NOMO-1 treated with DMSO at 0.1 percent for 48 hours (cell line): ENCODE results near the gene SPA17.

Experiments used
- DNase-seq: peaks from one replicate; lab custom pipeline; 2025; ENCODE audit not compliant: unreplicated experiment; lab: John Stamatoyannopoulos, UW

Gene SPA17

GRCh38 chr11:124722176-124722575 is 48.5 kb downstream of the SPA17 start:
- DNase-seq: no peak

GRCh38 chr11:124724979-124725718 is 51.4 kb downstream of the SPA17 start:
- peak; percentile 44 for DNase-seq

- no peak for DNase-seq
Measured at GRCh38 chr11:124725719-124726105, 52.0 kb downstream of the SPA17 start.

GRCh38 chr11:124727474-124727873 is 53.8 kb downstream of the SPA17 start:
- DNase-seq: no peak

GRCh38 chr11:124728134-124728533 is 54.4 kb downstream of the SPA17 start:
- no peak for DNase-seq

- DNase-seq: no peak
Measured at GRCh38 chr11:124729571-124729970, 55.9 kb downstream of the SPA17 start.

GRCh38 chr11:124732230-124732629 is 58.5 kb downstream of the SPA17 start:
- DNase-seq: peak; percentile 98

- peak; percentile 81 for DNase-seq
Measured at GRCh38 chr11:124736736-124737135, 63.0 kb downstream of the SPA17 start.

- no peak for DNase-seq
Measured at GRCh38 chr11:124737638-124738305, 64.1 kb downstream of the SPA17 start.

GRCh38 chr11:124738713-124739478 is 65.2 kb downstream of the SPA17 start:
- no peak for DNase-seq

- DNase-seq: peak; percentile 89
Measured at GRCh38 chr11:124739479-124740276, 66.0 kb downstream of the SPA17 start, which contains the start of gene NRGN. Gene NRGN, plus strand, starts transcription at chr11:124739942. Its CDS starts 143 bp downstream, at chr11:124740085.

- peak; percentile 49 for DNase-seq
Measured at GRCh38 chr11:124740277-124740882, 66.7 kb downstream of the SPA17 start.

- no peak for DNase-seq
Measured at GRCh38 chr11:124742555-124742954, 68.9 kb downstream of the SPA17 start.

GRCh38 chr11:124743050-124743449 is 69.3 kb downstream of the SPA17 start:
- no peak for DNase-seq

GRCh38 chr11:124745270-124745834 is 71.6 kb downstream of the SPA17 start:
- DNase-seq: no peak

- DNase-seq: no peak
Measured at GRCh38 chr11:124745835-124746620, 72.3 kb downstream of the SPA17 start.

- DNase-seq: no peak
Measured at GRCh38 chr11:124746621-124747243, 73.0 kb downstream of the SPA17 start.
